Calu3 (cell line): Measurements from ENCODE around the gene ARIH1. TPM values are rescaled to one million over a fixed set of nuclear protein-coding genes. Genes with fewer than 3 reads are reported as not detected.

Source experiments
- BruUV-seq: library from RNA; stranded (reverse); fragments of 400-500 nt; replicated peaks from 2 replicates; lab custom pipeline; 2021; lab: Mats Ljungman, UMichigan
- CTCF ChIA-PET: fragments of 300-600 bp; sonication (Branson Sonifier 250); formaldehyde crosslinking; loops from one replicate; lab custom pipeline; 2022; ENCODE audit warnings: antibody characterized with exemption; lab: Charles Lee
- DNase-seq: peaks from one replicate; pipeline ENCODE4 v3.0.0; 2022
- H3K27ac Mint-ChIP-seq: one replicate; pipeline ENCODE4 v1.8.0; 2022; ENCODE audit warnings: mixed read lengths; ENCODE audit not compliant: unreplicated experiment
- H3K27me3 Mint-ChIP-seq: one replicate; pipeline ENCODE4 v1.8.0; 2022; ENCODE audit warnings: mixed read lengths; ENCODE audit not compliant: unreplicated experiment
- H3K36me3 Mint-ChIP-seq: one replicate; pipeline ENCODE4 v1.8.0; 2022; ENCODE audit warnings: mild to moderate bottlenecking, moderate library complexity, mixed read lengths; ENCODE audit not compliant: insufficient read depth, unreplicated experiment
- H3K4me1 Mint-ChIP-seq: one replicate; pipeline ENCODE4 v1.8.0; 2022; ENCODE audit warnings: mild to moderate bottlenecking, low read depth, mixed read lengths; ENCODE audit not compliant: unreplicated experiment
- H3K4me3 Mint-ChIP-seq: one replicate; pipeline ENCODE4 v1.8.0; 2022; ENCODE audit warnings: mild to moderate bottlenecking, low read depth, moderate library complexity, mixed read lengths; ENCODE audit not compliant: unreplicated experiment
- H3K9me3 Mint-ChIP-seq: one replicate; pipeline ENCODE4 v1.8.0; 2022; ENCODE audit warnings: low read depth, mixed read lengths; ENCODE audit not compliant: unreplicated experiment
- CTCF ChIP-seq: fragments of 200-600 bp; IDR thresholded peaks from one replicate; pipeline ENCODE4 v1.8.0; 2022; ENCODE audit warnings: antibody characterized with exemption; ENCODE audit not compliant: unreplicated experiment
- intact Hi-C: fragments of 100-400 bp; cut with micrococcal nuclease; formaldehyde crosslinking; loops from one replicate; pipeline ENCODE4 v1.10.0; 2022; ENCODE audit not compliant: unreplicated experiment
- total RNA-seq: library from RNA; stranded (reverse); gene quantifications from 2 replicates; pipeline ENCODE4 v1.2.3, GENCODE V29; 2022

Gene ARIH1
- total RNA-seq, 1 experiment from 2014 or later, result 179 TPM

- H3K27me3 Mint-ChIP-seq, result no peaks in the 10 kb centered on the region
- CTCF ChIA-PET, result no interaction called here
- no peak for TF ChIP-seq CTCF
- peaks cover 14% of the 10 kb centered on the region for H3K36me3 Mint-ChIP-seq
- intact Hi-C loops, result no loop called here
- H3K4me3 Mint-ChIP-seq, result no peak overlapping the region
- DNase-seq, result no peak
- no peak overlapping the region for H3K27ac Mint-ChIP-seq
- no peaks in the 10 kb centered on the region for H3K9me3 Mint-ChIP-seq
- H3K4me1 Mint-ChIP-seq, result no peaks in the 10 kb centered on the region
- no TSS peak for BruUV-seq
Observed at GRCh38 chr15:72592097-72592496, 118.0 kb downstream of the ARIH1 start.

GRCh38 chr15:72592676-72593075, 118.5 kb downstream of the ARIH1 start:
- Mint-ChIP-seq H3K27ac (no peak overlapping the region), H3K4me1 (no peaks in the 10 kb centered on the region)
- TF ChIP-seq CTCF, result no peak

GRCh38 chr15:72593838-72594237, 119.7 kb downstream of the ARIH1 start:
- H3K27me3 Mint-ChIP-seq, result no peaks in the 10 kb centered on the region
- H3K4me3 Mint-ChIP-seq, result no peak overlapping the region
- intact Hi-C loops, result no loop called here
- TF ChIP-seq CTCF, result no peak
- DNase-seq, result no peak
- BruUV-seq, result no TSS peak
- CTCF ChIA-PET, result no interaction called here
- no peaks in the 10 kb centered on the region for H3K4me1 Mint-ChIP-seq
- peaks cover 7% of the 10 kb centered on the region for H3K36me3 Mint-ChIP-seq
- H3K27ac Mint-ChIP-seq, result no peak overlapping the region
- H3K9me3 Mint-ChIP-seq, result no peaks in the 10 kb centered on the region

More at GRCh38 chr15:72592676-72593075, 118.5 kb downstream of the ARIH1 start:
- no peak overlapping the region for H3K4me3 Mint-ChIP-seq
- peaks cover 8% of the 10 kb centered on the region for H3K36me3 Mint-ChIP-seq
- no peaks in the 10 kb centered on the region for H3K27me3 Mint-ChIP-seq
- no peak for DNase-seq
- CTCF ChIA-PET, result no interaction called here
- intact Hi-C loops, result no loop called here
- H3K9me3 Mint-ChIP-seq, result no peaks in the 10 kb centered on the region
- no TSS peak for BruUV-seq

- BruUV-seq, result no TSS peak
- H3K4me3 Mint-ChIP-seq, result no peak overlapping the region
- no peaks in the 10 kb centered on the region for H3K36me3 Mint-ChIP-seq
- CTCF ChIA-PET, result interaction anchor here (0.6 to 1.4 kb wide), 11 partner anchors 8 to 644 kb away, joined by 3 to 20 read pairs (median 3); no protein-coding TSS in a partner anchor
- peak; percentile 56 for DNase-seq
- H3K4me1 Mint-ChIP-seq, result no peaks in the 10 kb centered on the region
- intact Hi-C loops, result loop anchor here (5.0 kb wide), 1 partner anchor 482 kb away; no protein-coding TSS in a partner anchor
- peak; percentile 24 for TF ChIP-seq CTCF
- H3K27ac Mint-ChIP-seq, result no peak overlapping the region
- no peaks in the 10 kb centered on the region for H3K9me3 Mint-ChIP-seq
- H3K27me3 Mint-ChIP-seq, result peaks cover 15% of the 10 kb centered on the region
Observed at GRCh38 chr15:72599855-72600464, 125.8 kb downstream of the ARIH1 start.
